GM12892 (cell line): ENCODE measurements around the gene CXCR2.
"Not testable (repeated sequence)": the region's sequence is repeated elsewhere in the genome, so short reads cannot be mapped to it uniquely, and the experiment has no call there.

Experiments
- DNase-seq: peaks from one replicate; pipeline ENCODE4 v3.0.0; 2011; ENCODE audit not compliant: insufficient read length
- FAIRE-seq: peaks from 2 replicates; lab custom pipeline; 2011; peaks lifted over from hg19 to GRCh38; lab: Jason Lieb, UNC
- POLR2A ChIP-seq: IDR thresholded peaks from 2 replicates; pipeline ENCODE4 v1.6.1; 2011; ENCODE audit warnings: low read depth, low read length, control low read depth
- POLR2AphosphoS5 ChIP-seq: IDR thresholded peaks from 2 replicates; pipeline ENCODE4 v1.6.1; 2011; ENCODE audit warnings: low read depth, low read length, control low read depth
- TAF1 ChIP-seq: IDR thresholded peaks from 2 replicates; pipeline ENCODE4 v1.6.1; 2011; ENCODE audit warnings: low read depth, mild to moderate bottlenecking, control low read depth, low read length, borderline replicate concordance

Gene CXCR2

GRCh38 chr2:218168635-218169462 lies 43.0 kb downstream of the CXCR2 start:
- TF ChIP-seq POLR2AphosphoS5 (no peak), POLR2A (no peak), TAF1 (no peak)

GRCh38 chr2:218169757-218170546 lies 44.1 kb downstream of the CXCR2 start:
- TF ChIP-seq POLR2AphosphoS5 = no peak
- no peak for TF ChIP-seq POLR2A
- no peak for TF ChIP-seq TAF1
- DNase-seq (no peak), FAIRE-seq (no peak)

More at GRCh38 chr2:218168635-218169462, 43.0 kb downstream of the CXCR2 start:
- FAIRE-seq (peak; percentile 61), DNase-seq (peak; percentile 37)

GRCh38 chr2:218171744-218172143 lies 45.9 kb downstream of the CXCR2 start:
- FAIRE-seq, DNase-seq: not testable (repeated sequence)

- FAIRE-seq (no peak), DNase-seq (no peak)
- no peak for TF ChIP-seq POLR2AphosphoS5
- TF ChIP-seq TAF1 = no peak
- no peak for TF ChIP-seq POLR2A
Observed at GRCh38 chr2:218172845-218173244, 47.0 kb downstream of the CXCR2 start.

DNA sequence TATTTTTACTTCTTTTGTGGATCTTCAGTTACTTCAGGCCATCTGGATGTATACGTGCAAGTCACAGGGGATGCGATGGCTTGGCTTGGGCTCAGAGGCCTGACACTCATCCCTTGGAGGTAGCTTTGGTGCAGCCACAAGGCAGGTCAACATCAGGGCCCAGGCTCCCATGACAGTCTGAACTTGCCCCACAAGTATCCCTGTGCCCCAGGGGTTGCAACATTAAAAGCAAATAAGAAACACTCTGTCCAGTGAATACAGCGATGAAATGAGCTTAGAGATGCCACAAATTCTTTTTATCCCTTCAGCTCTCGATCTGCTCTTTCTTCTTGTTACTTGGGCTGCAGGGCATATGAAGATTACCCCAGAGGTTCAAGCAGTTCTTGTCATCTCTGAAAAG lies 54.0 kb downstream of the CXCR2 start:
- DNase-seq = no peak
- TF ChIP-seq POLR2A (no peak), POLR2AphosphoS5 (no peak), TAF1 (no peak)
- FAIRE-seq = no peak

GRCh38 chr2:218180467-218181114 lies 54.8 kb downstream of the CXCR2 start:
- FAIRE-seq (peak; percentile 36), DNase-seq (no peak)
- TF ChIP-seq TAF1 (no peak), POLR2A (no peak), POLR2AphosphoS5 (no peak)

- TF ChIP-seq POLR2AphosphoS5 (no peak), POLR2A (no peak), TAF1 (no peak)
- DNase-seq (no peak), FAIRE-seq (no peak)
Observed at GRCh38 chr2:218184331-218184730, 58.5 kb downstream of the CXCR2 start.

DNA sequence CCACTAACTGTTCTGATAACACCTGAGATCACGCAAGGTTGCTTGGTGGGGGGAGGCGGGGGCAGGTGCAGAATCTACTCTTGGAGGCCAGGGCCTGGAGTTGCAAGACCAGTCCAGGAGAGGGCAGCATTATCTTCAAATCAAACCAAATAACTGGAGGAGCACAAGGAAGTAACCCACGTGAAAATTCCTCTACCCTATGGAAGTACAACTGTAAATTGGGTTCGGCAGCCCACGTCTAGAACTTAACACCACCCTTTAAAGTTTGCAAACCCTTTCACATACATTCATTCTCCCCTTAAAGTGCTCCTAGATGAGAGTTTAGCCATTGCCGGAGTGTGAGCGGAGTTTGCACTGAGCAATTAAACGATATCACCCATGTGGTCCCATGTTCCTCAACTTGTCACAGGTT lies 60.5 kb downstream of the CXCR2 start:
- DNase-seq (peak; percentile 32), FAIRE-seq (peak; percentile 70)
- TF ChIP-seq POLR2AphosphoS5 = no peak
- no peak for TF ChIP-seq TAF1
- no peak for TF ChIP-seq POLR2A
